Neuronal stem cell (in vitro differentiated cells): ENCODE data around the gene LCLAT1.

ENCODE experiments used
- DNase-seq: peaks from one replicate; pipeline ENCODE4 v3.0.0-alpha.2; 2013; ENCODE audit warnings: low spot score
- H2AFZ ChIP-seq: one replicate; pipeline ENCODE4 v1.6.1; 2013; ENCODE audit warnings: mild to moderate bottlenecking, low read length, inconsistent platforms
- H2AK5ac ChIP-seq: 2 replicates; pipeline ENCODE4 v1.6.1; 2013; ENCODE audit warnings: low read depth, mild to moderate bottlenecking, inconsistent platforms, low read length, moderate library complexity, mixed read lengths
- H2BK120ac ChIP-seq: 2 replicates; pipeline ENCODE4 v1.6.1; 2013; ENCODE audit warnings: low read depth, mild to moderate bottlenecking, inconsistent platforms, low read length, moderate library complexity, mixed read lengths
- H2BK12ac ChIP-seq: one replicate; pipeline ENCODE4 v1.6.1; 2013; ENCODE audit warnings: low read length, inconsistent platforms
- H2BK15ac ChIP-seq: 2 replicates; pipeline ENCODE4 v1.6.1; 2013; ENCODE audit warnings: mild to moderate bottlenecking, low read length, inconsistent platforms, mixed read lengths
- H2BK5ac ChIP-seq: one replicate; pipeline ENCODE4 v1.6.1; 2013; ENCODE audit warnings: inconsistent platforms, mild to moderate bottlenecking, low read length, moderate library complexity
- H3K14ac ChIP-seq: one replicate; pipeline ENCODE4 v1.6.1; 2013; ENCODE audit warnings: low read length, inconsistent platforms
- H3K18ac ChIP-seq: 2 replicates; pipeline ENCODE4 v1.6.1; 2013; ENCODE audit warnings: low read length, inconsistent platforms
- H3K23ac ChIP-seq: 2 replicates; pipeline ENCODE4 v1.6.1; 2013; ENCODE audit warnings: low read depth, mild to moderate bottlenecking, mixed read lengths, low read length, inconsistent platforms; ENCODE audit not compliant: poor library complexity
- H3K27ac ChIP-seq: replicated peaks from 3 replicates; pipeline ENCODE4 v1.5.1; 2013; ENCODE audit warnings: low read length, inconsistent platforms
- H3K27me3 ChIP-seq, 3 experiments: 2 replicates each; pipeline ENCODE4 v1.6.1; 2013; ENCODE audit warnings: low read length in 3 of 3, mild to moderate bottlenecking in 2 of 3, inconsistent platforms in 1 of 3, low read depth in 1 of 3, mixed read lengths in 1 of 3, moderate library complexity in 1 of 3; ENCODE audit not compliant: control insufficient read depth in 3 of 3, insufficient read depth in 3 of 3
- H3K36me3 ChIP-seq, 2 donors: replicated peaks in 1 of 2; 2 replicates each; pipeline ENCODE4 v1.6.1; 2013; ENCODE audit warnings: low read length in 2 of 2; ENCODE audit not compliant: control insufficient read depth in 2 of 2, insufficient read depth in 2 of 2
- H3K4ac ChIP-seq: 2 replicates; pipeline ENCODE4 v1.6.1; 2013; ENCODE audit warnings: inconsistent platforms, mild to moderate bottlenecking, low read length, moderate library complexity
- H3K4me1 ChIP-seq, 2 donors: 1 replicate in 1 of 2; 2 replicates in 1 of 2; pipeline ENCODE4 v1.6.1; 2013; ENCODE audit warnings: low read length in 2 of 2, low read depth in 1 of 2; ENCODE audit not compliant: control insufficient read depth in 2 of 2, insufficient read depth in 1 of 2
- H3K4me2 ChIP-seq: one replicate; pipeline ENCODE4 v1.6.1; 2013; ENCODE audit warnings: mild to moderate bottlenecking, low read length, inconsistent platforms; ENCODE audit not compliant: insufficient read depth, poor library complexity, severe bottlenecking
- H3K4me3 ChIP-seq, 2 donors: 2 replicates each; pipeline ENCODE4 v1.5.1; 2013; ENCODE audit warnings: low read length in 2 of 2, mild to moderate bottlenecking in 2 of 2, inconsistent platforms in 1 of 2, moderate library complexity in 1 of 2
- H3K79me1 ChIP-seq: one replicate; pipeline ENCODE4 v1.6.1; 2013; ENCODE audit warnings: low read depth, mild to moderate bottlenecking, inconsistent platforms, low read length, moderate library complexity
- H3K9ac ChIP-seq: one replicate; pipeline ENCODE4 v1.6.1; 2013; ENCODE audit warnings: mild to moderate bottlenecking, low read depth, low read length, inconsistent platforms; ENCODE audit not compliant: poor library complexity
- H3K9me3 ChIP-seq, 2 donors: replicated peaks in 1 of 2; 2 replicates each; pipeline versions ENCODE3 to v1.6.1; 2013; ENCODE audit warnings: low read length in 2 of 2, mild to moderate bottlenecking in 2 of 2, inconsistent platforms in 1 of 2, low read depth in 1 of 2, mixed read lengths in 1 of 2, moderate library complexity in 1 of 2; ENCODE audit not compliant: control insufficient read depth in 2 of 2, insufficient read depth in 1 of 2
- H4K8ac ChIP-seq: one replicate; pipeline ENCODE4 v1.6.1; 2013; ENCODE audit warnings: low read depth, mild to moderate bottlenecking, inconsistent platforms, low read length, moderate library complexity
- H4K91ac ChIP-seq: one replicate; pipeline ENCODE4 v1.6.1; 2013; ENCODE audit warnings: low read length, low read depth, mild to moderate bottlenecking, inconsistent platforms; ENCODE audit not compliant: poor library complexity
- WGBS, 2 donors: extraction: QIAGEN DNeasy Blood & Tissue Kit; methylation state at CpG; one replicate each; pipeline ENCODE4 v1.1.7; 2013; ENCODE audit warnings: missing lambda C conversion rate in 2 of 2, mixed read lengths in 1 of 2; ENCODE audit not compliant: insufficient read length in 2 of 2, insufficient replicate concordance in 1 of 2; ENCODE audit errors: extremely low coverage in 2 of 2; 5-methylcytosine and 5-hydroxymethylcytosine counted together

LCLAT1 gene

DNA sequence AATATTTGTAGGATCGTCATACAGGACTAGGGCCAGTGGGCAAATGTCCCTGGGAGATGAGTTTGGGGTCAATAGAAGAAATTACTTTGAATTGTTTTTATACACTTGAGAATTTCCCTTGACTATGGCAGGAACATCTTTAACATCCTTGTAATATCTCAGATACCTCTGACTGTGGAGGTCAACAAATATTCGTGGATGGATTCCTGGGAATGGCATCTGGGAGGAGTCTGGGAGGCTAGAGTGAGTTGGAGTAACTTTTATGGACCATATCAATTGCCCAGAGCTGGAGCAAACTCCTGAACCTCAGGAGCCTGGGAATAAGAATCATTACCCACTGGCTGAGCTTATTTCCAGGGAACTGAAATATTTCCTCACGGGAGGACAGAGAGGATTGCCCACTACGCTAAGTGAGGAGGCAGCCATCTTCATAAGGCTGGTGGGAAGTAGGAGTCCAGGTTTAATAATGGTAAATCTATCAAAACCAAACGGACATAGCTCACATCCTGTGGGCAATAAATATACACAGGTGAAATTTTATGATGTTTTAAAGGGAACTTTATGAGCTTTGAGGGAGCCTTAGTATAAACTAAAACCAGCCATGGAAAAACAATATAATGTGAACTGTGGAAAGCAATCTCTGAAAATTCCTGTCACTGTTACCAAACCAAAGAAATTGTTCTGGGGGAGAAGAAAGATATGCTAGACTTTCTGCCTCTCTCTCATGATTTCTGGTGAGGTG is 44.4 kb upstream of the LCLAT1 start:
- Histone ChIP-seq H3K27ac (no peak overlapping the region), H2BK5ac (no peak overlapping the region), H3K79me1 (no peaks in the 10 kb centered on the region), H3K14ac (no peak overlapping the region), H3K23ac (no peak overlapping the region), H3K4me2 (no peak overlapping the region), H3K9ac (no peak overlapping the region), H3K4me3 (no peak overlapping the region), H3K4me1 (peaks cover 10 to 13% of the 10 kb centered on the region in 2 donors), H4K8ac (no peak overlapping the region), H2AK5ac (no peak overlapping the region), H2BK120ac (no peak overlapping the region), H3K27me3 (peaks cover 0 to 51% (median 0%) of the 10 kb centered on the region in 3 experiments), H2BK12ac (no peak overlapping the region), H3K18ac (no peak overlapping the region), H4K91ac (no peak overlapping the region), H2BK15ac (no peak overlapping the region), H3K4ac (no peak overlapping the region), H2AFZ (no peak overlapping the region), H3K9me3 (no peaks in the 10 kb centered on the region), H3K36me3 (no peaks in the 10 kb centered on the region)
- no CpG with 5 or more reads among the region's 5 CpGs for WGBS, 2 donors
- no peak for DNase-seq

DNA sequence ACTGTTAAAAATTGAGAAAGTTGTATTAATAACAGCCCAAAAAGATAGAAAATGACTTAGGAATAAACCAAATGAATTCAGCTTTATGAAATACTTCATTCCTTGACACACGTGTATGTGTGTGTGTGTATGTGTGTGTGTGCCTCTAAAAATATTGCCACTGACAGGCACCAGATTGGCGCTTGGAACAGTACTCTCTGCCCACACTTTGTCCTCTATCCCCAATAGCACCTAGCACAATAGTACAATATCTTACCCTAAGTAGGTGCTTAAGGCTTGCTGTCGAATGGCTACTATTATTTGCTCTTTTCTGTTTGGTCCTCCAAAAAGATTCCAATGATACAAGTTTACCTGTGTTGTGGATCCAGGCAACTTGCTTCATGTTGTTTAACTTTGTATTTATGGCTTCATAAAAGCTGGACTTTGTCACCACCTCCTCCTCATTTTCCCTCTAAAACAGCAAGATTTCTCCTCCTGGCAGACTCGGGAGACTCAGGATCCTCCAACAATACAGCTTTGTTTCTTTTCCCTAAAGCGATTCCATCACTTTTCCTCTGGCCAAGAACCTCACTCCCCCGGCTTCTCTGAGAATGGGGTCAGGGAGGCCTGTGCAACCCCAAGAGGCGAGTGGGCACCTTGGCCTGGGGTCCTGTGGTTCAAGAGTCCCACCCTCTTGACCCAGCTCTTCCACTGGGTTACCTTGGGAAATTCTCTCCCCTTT is 43.3 kb upstream of the LCLAT1 start:
- Histone ChIP-seq H4K8ac (no peak overlapping the region), H2BK5ac (no peak overlapping the region), H3K9me3 (no peaks in the 10 kb centered on the region), H3K79me1 (no peaks in the 10 kb centered on the region), H4K91ac (no peak overlapping the region), H2AFZ (peak overlapping the region; percentile 12), H3K18ac (no peak overlapping the region), H3K4me1 (peaks cover 12 to 13% of the 10 kb centered on the region in 2 donors), H2BK120ac (no peak overlapping the region), H3K4ac (no peak overlapping the region), H2AK5ac (no peak overlapping the region), H3K14ac (no peak overlapping the region), H3K23ac (no peak overlapping the region), H3K27ac (peak overlapping the region; percentile 52), H3K4me3 (no peak overlapping the region), H3K9ac (no peak overlapping the region), H3K4me2 (no peak overlapping the region), H3K36me3 (no peaks in the 10 kb centered on the region), H2BK12ac (no peak overlapping the region), H3K27me3 (peaks cover 0 to 60% (median 0%) of the 10 kb centered on the region in 3 experiments), H2BK15ac (no peak overlapping the region)
- WGBS, 2 donors, result no CpG with 5 or more reads among the region's 7 CpGs
- no peak for DNase-seq

DNA sequence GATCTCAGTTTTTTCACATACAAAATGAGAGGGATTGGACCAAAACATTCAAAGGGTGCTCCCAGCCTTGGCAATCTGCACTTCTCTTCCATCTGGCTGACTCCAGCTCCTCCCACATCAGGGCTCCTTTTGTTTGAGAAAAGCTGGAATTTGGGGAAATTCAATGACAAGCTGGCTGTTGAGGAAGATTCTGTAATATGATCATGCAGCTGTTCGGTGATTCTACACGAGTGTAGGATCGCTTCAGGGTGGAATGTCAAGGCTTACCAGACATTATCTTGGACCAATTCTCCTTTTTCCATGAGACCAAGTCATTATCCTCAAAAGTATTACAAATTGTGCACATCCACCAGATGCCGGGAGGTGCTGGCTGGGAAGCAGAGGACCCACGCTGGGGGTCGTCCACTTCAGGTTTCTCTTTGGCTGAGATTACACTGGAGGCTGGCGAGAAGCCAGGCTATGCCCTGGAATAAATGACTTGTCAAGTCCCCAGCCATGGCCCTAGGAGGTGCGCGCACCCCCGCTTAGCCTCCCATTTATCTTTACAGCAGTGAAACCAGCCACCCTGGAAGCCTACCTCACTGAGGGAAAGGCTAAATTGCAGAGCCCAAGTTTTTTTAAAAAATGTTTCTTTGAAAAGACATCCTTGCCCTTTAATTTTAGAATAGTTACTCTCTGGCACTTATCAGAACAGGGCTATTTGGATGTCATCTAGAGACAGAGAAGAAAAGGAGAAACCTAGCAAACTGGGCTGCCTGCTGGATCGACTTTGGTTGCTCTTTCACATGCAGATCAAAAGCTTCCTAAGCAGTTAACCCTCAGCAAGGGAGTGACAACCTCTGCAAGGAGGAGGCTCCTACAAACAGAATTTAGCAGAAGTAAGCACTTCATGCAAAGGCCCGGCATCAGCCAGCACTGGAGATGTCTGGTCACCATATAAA is 42.5 kb upstream of the LCLAT1 start:
- H3K18ac ChIP-seq, result peak overlapping the region; percentile 34
- H3K4me2 ChIP-seq, result no peak overlapping the region
- H3K9me3 ChIP-seq, result no peaks in the 10 kb centered on the region
- H3K27me3 ChIP-seq, result peaks cover 0 to 66% (median 0%) of the 10 kb centered on the region in 3 experiments
- no peaks in the 10 kb centered on the region for H3K79me1 ChIP-seq
- no peak overlapping the region for H3K9ac ChIP-seq
- H3K27ac ChIP-seq, result peak overlapping the region; percentile 52
- no peak overlapping the region for H3K23ac ChIP-seq
- H4K8ac ChIP-seq, result no peak overlapping the region
- H2BK120ac ChIP-seq, result no peak overlapping the region
- no peak overlapping the region for H2BK12ac ChIP-seq
- DNase-seq, result peak; percentile 57
- no peak overlapping the region for H3K4ac ChIP-seq
- H2BK15ac ChIP-seq, result no peak overlapping the region
- no peak overlapping the region for H4K91ac ChIP-seq
- no CpG with 5 or more reads among the region's 12 CpGs for WGBS, 2 donors
- H3K4me1 ChIP-seq, result peaks cover 12 to 13% of the 10 kb centered on the region in 2 donors
- H2AFZ ChIP-seq, result peak overlapping the region; percentile 12
- H3K4me3 ChIP-seq, result no peak overlapping the region
- no peaks in the 10 kb centered on the region for H3K36me3 ChIP-seq
- H2BK5ac ChIP-seq, result no peak overlapping the region
- H3K14ac ChIP-seq, result no peak overlapping the region
- peak overlapping the region; percentile 33 for H2AK5ac ChIP-seq
